GM21737 (cell line): ENCODE measurements around the gene MIGA2.

ENCODE experiments used
- ATAC-seq: cut with Tn5 transposase; IDR thresholded peaks from one replicate; pipeline ENCODE4 v1.9.1; 2021; ENCODE audit warnings: mild to moderate bottlenecking, moderate library complexity; ENCODE audit not compliant: unreplicated experiment

Gene MIGA2

DNA sequence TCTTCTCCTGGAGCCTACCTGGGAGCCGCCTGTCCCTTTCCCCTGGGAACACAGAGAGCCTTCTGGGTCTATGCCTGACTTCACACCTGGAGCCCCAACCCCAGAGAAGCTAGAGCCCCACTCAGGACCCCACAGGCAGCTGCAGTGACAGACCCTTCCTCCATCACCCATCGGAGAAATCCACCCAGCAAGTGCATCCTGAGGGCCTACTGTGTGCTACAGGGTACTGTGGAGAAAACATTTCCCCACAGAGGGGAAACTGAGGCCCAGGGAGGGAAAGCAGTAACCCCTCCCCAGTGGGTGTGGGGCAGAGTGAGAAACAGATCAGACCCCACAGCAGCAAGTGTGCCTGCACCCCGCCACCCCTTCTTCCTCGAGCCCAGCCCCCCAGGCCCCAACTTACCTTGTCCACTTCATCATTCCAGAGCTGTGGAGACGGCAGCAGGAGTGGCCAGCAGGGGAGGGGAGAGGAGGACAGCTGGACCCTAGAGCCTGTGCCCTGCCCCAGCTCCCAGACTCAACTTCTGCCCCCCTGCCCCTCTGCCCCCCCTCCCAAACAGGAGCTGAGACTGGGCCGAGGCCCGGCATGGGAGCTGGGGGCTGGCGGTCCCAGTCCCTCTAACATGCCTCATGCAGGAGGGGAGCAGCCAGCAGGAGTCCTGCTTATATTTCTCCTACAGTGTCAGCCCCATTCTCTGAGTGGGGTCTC is 26.0 kb upstream of the MIGA2 start:
- no peak for ATAC-seq

DNA sequence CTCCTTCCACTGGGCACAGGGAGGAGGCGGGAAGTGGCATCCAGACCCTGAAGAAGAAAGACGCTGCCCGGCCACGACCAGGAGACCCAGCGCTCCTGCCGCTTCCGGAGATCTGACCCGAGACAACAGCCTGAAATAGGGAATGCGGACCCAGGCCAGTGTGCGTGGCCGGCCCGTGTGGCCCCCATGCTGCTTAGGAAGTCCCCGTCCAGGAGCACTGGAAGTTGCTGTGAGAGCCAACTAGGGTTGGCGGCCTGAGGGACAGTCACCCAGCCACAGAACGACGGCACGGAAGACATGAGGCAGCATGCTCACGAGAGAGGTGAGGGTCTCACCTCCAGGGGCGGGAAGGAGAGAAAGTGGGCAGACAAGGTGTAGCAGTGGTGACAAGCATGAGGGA is 25.3 kb upstream of the MIGA2 start:
- ATAC-seq: no peak

DNA sequence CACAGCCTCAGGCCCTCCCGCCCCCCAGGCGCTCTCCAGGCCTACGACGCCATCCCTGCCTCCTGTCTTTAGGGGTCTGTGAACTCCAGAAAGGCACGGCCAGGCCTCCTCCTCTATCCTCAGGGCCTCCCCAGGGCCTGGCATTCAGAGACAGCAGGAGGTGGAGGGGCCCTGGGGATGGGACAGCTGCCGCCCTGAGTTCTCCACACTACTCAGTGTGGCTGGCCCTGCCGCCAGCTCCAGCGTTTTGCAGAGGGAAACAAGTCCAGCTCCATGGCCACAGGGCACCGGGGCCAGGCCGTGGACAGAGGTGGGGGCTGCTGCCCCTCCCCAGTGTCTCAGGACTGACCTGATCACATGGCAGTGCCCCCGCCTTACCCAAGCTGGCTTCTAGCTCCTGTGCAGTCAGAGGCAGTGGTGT is 24.7 kb upstream of the MIGA2 start:
- no peak for ATAC-seq

GRCh38 chr9:129012343-129012742 is 24.1 kb upstream of the MIGA2 start:
- ATAC-seq: no peak

GRCh38 chr9:129012893-129013448 is 23.5 kb upstream of the MIGA2 start:
- ATAC-seq: no peak

DNA sequence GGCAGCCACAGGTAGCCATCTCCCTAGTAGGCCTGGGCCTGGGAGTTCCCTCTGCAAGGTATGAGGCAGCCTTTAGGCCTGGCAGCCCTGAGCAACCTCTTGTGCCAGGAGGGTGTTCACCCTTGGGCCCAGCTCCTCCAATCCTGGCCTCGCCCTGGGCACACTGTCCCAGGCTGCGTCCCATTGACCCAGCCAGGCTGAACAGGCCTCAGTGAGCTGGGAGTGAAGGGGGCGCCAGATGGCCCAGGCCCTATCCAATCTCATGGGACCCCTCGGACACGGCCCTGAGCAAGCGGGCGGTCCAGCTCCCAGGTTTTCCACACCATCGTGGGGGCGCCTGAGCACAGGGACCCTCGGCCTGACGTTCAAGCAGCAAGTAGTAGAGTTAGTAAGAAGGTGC is 22.8 kb upstream of the MIGA2 start:
- no peak for ATAC-seq

DNA sequence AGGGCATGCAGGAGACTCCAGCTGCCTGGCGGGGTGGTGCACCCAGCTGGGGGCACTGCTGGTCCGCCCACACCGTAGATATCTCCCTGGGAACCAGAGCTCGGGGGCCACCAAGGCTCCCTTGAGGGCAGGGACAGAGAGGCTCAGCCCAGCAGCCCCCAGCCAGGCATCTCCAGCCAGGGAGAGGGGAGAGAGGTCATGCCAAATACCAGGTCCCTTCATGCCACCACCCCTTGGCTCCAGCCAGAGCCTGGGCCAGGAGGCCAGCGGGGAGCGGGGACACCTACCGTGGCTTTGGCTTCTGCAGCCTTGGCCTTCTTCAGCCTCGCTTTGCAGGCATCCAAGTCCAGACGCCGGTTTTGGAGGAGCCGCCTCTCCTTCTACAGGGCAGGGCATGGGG is 22.3 kb upstream of the MIGA2 start:
- no peak for ATAC-seq

- ATAC-seq: no peak
Observed at GRCh38 chr9:129014608-129015007, 21.8 kb upstream of the MIGA2 start.

DNA sequence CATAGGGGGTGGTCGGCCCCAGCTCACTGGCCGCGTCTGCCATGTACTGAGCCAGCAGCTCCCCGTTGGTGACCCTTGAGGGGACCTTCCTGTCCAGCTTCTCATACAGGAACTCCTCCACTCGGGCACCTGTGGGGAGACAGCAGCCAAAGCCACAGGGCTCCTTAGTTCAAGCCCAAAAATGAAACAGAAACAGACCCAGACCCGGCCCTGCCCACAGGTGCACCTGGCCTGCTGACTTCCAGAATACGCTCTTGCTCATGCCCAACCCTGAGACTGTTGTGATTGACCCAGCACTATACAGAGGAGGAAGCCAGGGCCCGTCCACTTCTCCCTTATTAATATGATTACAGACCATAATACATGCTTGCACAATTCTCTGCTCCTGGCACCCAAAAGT is 15.3 kb upstream of the MIGA2 start:
- ATAC-seq: peak; percentile 63

- no peak for ATAC-seq
Observed at GRCh38 chr9:129022037-129022436, 14.4 kb upstream of the MIGA2 start.

- no peak for ATAC-seq
Observed at GRCh38 chr9:129023036-129023907, 13.2 kb upstream of the MIGA2 start.

DNA sequence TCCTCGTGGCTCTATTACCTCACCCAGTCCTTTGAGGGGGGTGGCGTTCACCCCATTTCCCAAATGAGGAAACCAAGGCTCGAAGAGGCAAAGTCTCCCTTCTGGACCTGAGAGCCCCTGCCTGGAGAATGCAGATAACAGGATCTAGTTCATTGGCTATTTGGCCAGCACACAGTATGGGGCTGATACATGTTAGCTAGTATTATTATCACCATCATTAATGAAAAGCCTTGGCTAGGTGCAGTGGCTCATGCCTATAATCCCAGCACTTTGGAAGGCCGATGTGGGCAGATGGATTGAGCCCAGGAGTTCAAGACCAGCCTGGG is 12.6 kb upstream of the MIGA2 start:
- ATAC-seq: no peak

DNA sequence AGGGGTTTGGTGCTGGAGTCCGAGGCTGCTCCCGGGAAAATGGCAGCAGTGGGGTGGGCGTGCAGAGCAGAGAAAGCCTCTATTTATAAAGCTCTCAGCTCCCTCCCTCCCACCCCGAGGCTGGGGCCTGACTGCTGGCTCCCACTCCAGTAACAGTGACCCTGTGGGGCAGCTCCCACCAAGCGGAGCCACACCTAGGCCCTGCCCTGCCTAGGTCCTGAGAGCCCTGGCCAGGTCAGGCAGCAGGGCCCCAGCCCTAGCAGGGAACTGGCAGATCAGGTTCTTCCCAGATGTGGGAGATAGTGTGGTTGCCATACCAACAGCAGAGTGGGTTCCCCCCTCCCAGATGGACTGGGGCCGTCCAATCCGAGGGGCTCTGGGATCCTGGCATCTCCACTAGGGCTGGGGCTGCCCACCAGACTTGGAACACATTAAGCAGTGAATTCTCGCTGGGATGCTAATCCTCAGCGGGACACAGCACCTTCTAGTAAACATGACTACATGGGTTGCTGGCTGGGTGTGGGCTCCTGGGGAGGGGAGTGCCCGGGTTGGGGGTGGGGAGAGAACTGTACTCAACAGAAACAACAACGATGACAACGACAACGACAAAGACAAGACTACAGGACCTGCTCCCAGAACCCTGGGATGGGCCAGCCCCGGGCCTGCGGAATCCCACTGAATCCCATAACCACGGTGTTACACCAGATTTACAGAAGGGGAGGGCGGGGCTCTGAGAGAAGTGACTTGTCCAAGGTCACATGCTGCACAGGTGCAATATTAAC is 9.8 kb upstream of the MIGA2 start:
- ATAC-seq: no peak

DNA sequence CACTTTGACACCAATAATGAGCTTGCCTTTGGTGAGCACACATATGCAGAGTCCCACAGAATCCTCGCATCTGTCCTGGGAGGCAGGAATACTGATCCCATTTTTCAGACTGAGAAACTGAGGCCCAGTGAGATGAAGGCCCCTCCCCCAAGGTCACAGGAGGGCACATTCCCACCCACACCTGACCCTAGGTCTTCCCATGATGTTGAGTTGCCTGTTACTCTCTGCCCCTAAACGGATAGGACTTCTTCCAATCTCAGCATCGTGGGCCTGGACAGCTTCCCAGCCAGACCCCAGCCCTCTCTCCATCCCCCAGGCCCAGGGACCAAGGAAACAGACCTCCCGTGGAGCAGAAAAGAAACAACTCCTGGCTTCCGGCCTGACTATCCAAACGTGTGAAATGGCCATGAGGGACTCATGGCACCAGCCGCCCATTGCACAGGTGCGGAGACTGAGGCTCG is 9.2 kb upstream of the MIGA2 start:
- no peak for ATAC-seq

DNA sequence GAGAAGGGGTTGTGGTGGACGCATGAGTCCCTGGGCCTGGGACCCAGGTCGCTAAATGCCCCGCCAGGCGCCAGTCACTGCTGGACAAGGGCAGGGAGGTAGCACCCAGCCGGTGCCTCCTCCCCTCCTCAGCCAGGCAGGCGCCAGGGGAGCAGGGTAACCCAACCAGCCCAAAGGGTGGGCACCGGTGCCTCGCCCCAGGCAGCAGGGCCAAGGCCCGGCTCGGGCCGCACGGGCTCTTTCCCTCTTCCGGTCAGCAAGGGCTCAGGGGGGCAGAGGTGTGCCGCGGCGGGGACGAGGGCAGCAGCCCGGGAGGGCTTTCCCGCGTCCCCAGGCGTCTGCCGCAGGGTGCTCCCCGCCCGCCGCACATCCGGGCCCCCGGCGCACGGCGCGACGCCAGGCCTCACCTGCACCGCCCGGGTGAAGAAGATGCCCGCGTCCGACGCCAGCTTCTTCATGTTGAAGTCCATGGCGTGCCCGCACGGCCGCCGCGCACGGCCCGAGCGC is 8.7 kb upstream of the MIGA2 start:
- ATAC-seq: peak; percentile 31

DNA sequence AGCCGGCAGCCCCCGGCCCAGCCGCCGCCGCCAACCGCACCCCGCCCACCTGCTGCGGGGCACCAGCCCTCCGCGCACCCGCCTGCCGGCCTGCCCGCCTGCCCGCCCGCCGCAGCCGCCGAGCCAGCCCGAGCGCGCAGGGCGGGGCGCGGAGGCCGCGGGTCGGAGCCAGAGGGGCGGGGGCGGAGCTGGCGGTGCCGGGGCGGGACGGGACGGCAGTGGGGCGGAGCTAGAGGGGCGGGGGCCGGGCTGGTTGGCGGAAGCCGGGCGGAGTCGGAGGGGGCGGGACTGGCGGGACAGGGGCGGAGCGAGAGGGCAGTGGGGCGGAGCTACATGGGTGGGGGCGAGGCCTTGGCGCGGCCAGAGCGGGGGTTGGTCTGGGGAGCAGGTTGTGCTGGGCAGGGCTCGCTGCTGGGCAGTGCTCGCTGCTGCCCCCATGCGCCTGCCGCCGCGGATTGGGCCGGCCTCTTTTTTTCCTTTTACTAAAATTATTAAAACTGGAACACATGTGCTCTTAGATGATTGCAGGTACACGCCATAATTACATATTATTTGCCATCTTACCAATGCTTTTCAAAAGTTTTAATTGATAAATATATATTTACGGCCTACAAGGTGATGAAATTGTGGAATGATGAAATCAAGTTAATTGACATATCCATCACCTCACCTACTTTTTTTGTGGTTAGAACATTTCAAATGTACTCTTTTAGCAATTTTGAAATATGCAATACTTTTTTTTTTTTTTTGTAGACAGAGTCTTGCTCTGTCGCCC is 8.0 kb upstream of the MIGA2 start, which contains the start of gene SH3GLB2:
Gene SH3GLB2, minus strand, starts transcription at position 140 of the 775 bp plus-strand sequence. CDS start 177 bp downstream, outside the sequence.
- ATAC-seq: peak; percentile 77

GRCh38 chr9:129030191-129030590 is 6.2 kb upstream of the MIGA2 start:
- ATAC-seq: no peak

GRCh38 chr9:129031514-129031913 is 4.9 kb upstream of the MIGA2 start:
- ATAC-seq: no peak

GRCh38 chr9:129032541-129033159 is 3.8 kb upstream of the MIGA2 start:
- ATAC-seq: no peak

GRCh38 chr9:129033216-129033615 is 3.2 kb upstream of the MIGA2 start:
- ATAC-seq: no peak
